Panc1 (cell line): ENCODE measurements around the gene CPB1. TPM values are rescaled to one million over a fixed set of nuclear protein-coding genes. Genes with fewer than 3 reads are reported as not detected.

Experiments used
- ATAC-seq: fragments of 200-7000 bp; cut with Tn5 transposase; 2 replicates; pipeline ENCODE4 v1.9.1; 2020; ENCODE audit warnings: mild to moderate bottlenecking, moderate library complexity
- BruUV-seq: library from RNA; stranded (reverse); fragments of 400-500 nt; replicated peaks from 2 replicates; lab custom pipeline; 2021; lab: Mats Ljungman, UMichigan
- CTCF ChIA-PET: fragments of 300-600 bp; sonication (Branson Sonifier 250); formaldehyde crosslinking; loops from one replicate; lab custom pipeline; 2022; ENCODE audit warnings: antibody characterized with exemption; lab: Charles Lee
- POLR2A ChIA-PET: fragments of 300-600 bp; sonication (Branson Sonifier 250); formaldehyde crosslinking; loops from one replicate; lab custom pipeline; 2022; ENCODE audit warnings: antibody characterized with exemption; lab: Charles Lee
- DNase-seq: peaks from one replicate; pipeline ENCODE4 v3.0.0-alpha.2; 2010; ENCODE audit warnings: low read depth, low spot score
- H3K27ac ChIP-seq: 2 replicates; pipeline ENCODE4 v1.5.1; 2011; ENCODE audit warnings: mild to moderate bottlenecking, low read length, inconsistent platforms
- H3K27me3 ChIP-seq: fragments of 200-500 bp; sonication (Bioruptor generic); 2 replicates; pipeline ENCODE4 v1.6.0; 2014; ENCODE audit warnings: low read length, inconsistent platforms; ENCODE audit not compliant: control insufficient read depth, insufficient read depth
- H3K36me3 ChIP-seq: fragments of 200-500 bp; sonication (Bioruptor generic); 2 replicates; pipeline ENCODE4 v1.5.1; 2014; ENCODE audit warnings: inconsistent platforms, mild to moderate bottlenecking, low read length, moderate library complexity; ENCODE audit not compliant: control insufficient read depth, insufficient read depth
- H3K4me1 ChIP-seq: 2 replicates; pipeline ENCODE4 v1.5.1; 2011; ENCODE audit warnings: inconsistent platforms, mild to moderate bottlenecking, low read length, moderate library complexity; ENCODE audit not compliant: control insufficient read depth, insufficient read depth
- H3K4me3 ChIP-seq, 2 experiments: 2 replicates each; pipeline ENCODE4 v1.5.1; 2011 to 2012; ENCODE audit warnings: low read depth in 2 of 2, low read length in 2 of 2, mild to moderate bottlenecking in 2 of 2, inconsistent platforms in 1 of 2, moderate library complexity in 1 of 2
- H3K9me3 ChIP-seq: fragments of 200-500 bp; sonication (Bioruptor generic); 2 replicates; pipeline ENCODE4 v1.5.1; 2014; ENCODE audit warnings: low read depth, mild to moderate bottlenecking, inconsistent platforms, low read length, moderate library complexity; ENCODE audit not compliant: control insufficient read depth, insufficient read depth
- CTCF ChIP-seq: fragments of 450-650 bp; IDR thresholded peaks from 2 replicates; pipeline ENCODE4 v1.5.1; 2017; ENCODE audit warnings: mild to moderate bottlenecking
- POLR2AphosphoS5 ChIP-seq: IDR thresholded peaks from 2 replicates; pipeline ENCODE4 v1.6.1; 2012; ENCODE audit warnings: mild to moderate bottlenecking, low read depth, low read length, moderate library complexity
- REST ChIP-seq, 2 experiments: IDR thresholded peaks; 2 replicates each; pipeline ENCODE4 v1.6.1; 2011 to 2012; ENCODE audit warnings: low read depth in 2 of 2, control low read depth in 1 of 2, low read length in 1 of 2, mild to moderate bottlenecking in 1 of 2, moderate library complexity in 1 of 2; ENCODE audit not compliant: insufficient read depth in 1 of 2
- SIN3A ChIP-seq: IDR thresholded peaks from 2 replicates; pipeline ENCODE4 v1.6.1; 2012; ENCODE audit warnings: low read depth, mild to moderate bottlenecking, low read length, moderate library complexity, borderline replicate concordance; ENCODE audit not compliant: insufficient read depth
- TCF7L2 ChIP-seq: IDR thresholded peaks from 2 replicates; pipeline ENCODE4 v1.6.1; 2011; ENCODE audit warnings: mild to moderate bottlenecking, low read depth, low read length, inconsistent platforms
- in situ Hi-C: cut with HindIII; loops from 2 replicates; pipeline ENCODE4 v1.10.0; 2016; ENCODE audit warnings: low sequenced_read_pairs, low pct_unique_long_range_greater_than_20kb
- intact Hi-C: fragments of 100-400 bp; cut with micrococcal nuclease; formaldehyde crosslinking; loops from one replicate; pipeline ENCODE4 v1.10.0; 2022; ENCODE audit not compliant: unreplicated experiment
- total RNA-seq: library from RNA; stranded (reverse); gene quantifications from one replicate; pipeline ENCODE4 v1.2.1, GENCODE V29; 2021; ENCODE audit not compliant: unreplicated experiment

Gene CPB1
- total RNA-seq, 1 experiment from 2014 or later = 4.4 TPM

GRCh38 chr3:148845756-148846395, 18.3 kb downstream of the CPB1 start:
- Histone ChIP-seq H3K4me3 (no peak overlapping the region), H3K9me3 (no peaks in the 10 kb centered on the region), H3K36me3 (no peaks in the 10 kb centered on the region), H3K27me3 (peaks cover 20% of the 10 kb centered on the region), H3K27ac (no peak overlapping the region), H3K4me1 (no peaks in the 10 kb centered on the region)
- DNase-seq = no peak
- ChIA-PET CTCF (interaction anchor here (0.7 kb wide), 1 partner anchor 101 kb away, joined by 3 read pairs; no protein-coding TSS in a partner anchor), POLR2A (no interaction called here)
- TF ChIP-seq POLR2AphosphoS5 (no peak), SIN3A (no peak), TCF7L2 (no peak), CTCF (no peak)
- in situ Hi-C loops (no loop called here), intact Hi-C loops (no loop called here)
- no TSS peak for BruUV-seq
- no peak for ATAC-seq

GRCh38 chr3:148847351-148847750, 19.7 kb downstream of the CPB1 start:
- Histone ChIP-seq H3K27me3 (peaks cover 18% of the 10 kb centered on the region), H3K27ac (no peak overlapping the region), H3K4me3 (no peak overlapping the region), H3K36me3 (no peaks in the 10 kb centered on the region), H3K9me3 (no peaks in the 10 kb centered on the region), H3K4me1 (no peaks in the 10 kb centered on the region)
- BruUV-seq = no TSS peak
- DNase-seq = no peak
- intact Hi-C loops = no loop called here
- POLR2A ChIA-PET = no interaction called here
- CTCF ChIA-PET = interaction anchor here (0.7 kb wide), 1 partner anchor 448 kb away, joined by 6 read pairs; no protein-coding TSS in a partner anchor
- in situ Hi-C loops = no loop called here
- TF ChIP-seq CTCF (no peak), POLR2AphosphoS5 (no peak), SIN3A (no peak), TCF7L2 (no peak), REST (IDR thresholded peaks at IDR 0.05; ENCODE audit: insufficient read depth in 1 of 2, low read depth in 2 of 2, low read length in 1 of 2) (no peak)
- ATAC-seq = no peak
